ENCODE results near the gene GPRASP3.

The GPRASP3 gene

GRCh38 chrX:102745857-102746584, 25.5 kb downstream of the GPRASP3 start:
- in situ Hi-C loops (cut with MboI; ENCODE audit: low sequenced_read_pairs), result no loop called here

- in situ Hi-C loops (cut with MboI; ENCODE audit: low sequenced_read_pairs), result no loop called here
Observed at GRCh38 chrX:102765217-102765616, 44.7 kb downstream of the GPRASP3 start.

GRCh38 chrX:102765809-102766208, 45.3 kb downstream of the GPRASP3 start:
- in situ Hi-C loops (cut with MboI; ENCODE audit: low sequenced_read_pairs), result no loop called here

GRCh38 chrX:102767287-102767686, 46.7 kb downstream of the GPRASP3 start:
- in situ Hi-C loops (cut with MboI; ENCODE audit: low sequenced_read_pairs), result no loop called here

GRCh38 chrX:102768987-102769761, 48.6 kb downstream of the GPRASP3 start:
- in situ Hi-C loops (cut with MboI; ENCODE audit: low sequenced_read_pairs), result no loop called here
